IMR-90 (cell line): ENCODE results near the gene RAD51B. TPM values are rescaled to one million over a fixed set of nuclear protein-coding genes. Genes with fewer than 3 reads are reported as not detected.

Source experiments
- ATAC-seq: fragments of 200-7000 bp; cut with Tn5 transposase; 2 replicates; pipeline ENCODE4 v1.9.1; 2020; ENCODE audit warnings: low read depth, mild to moderate bottlenecking, moderate library complexity
- BruUV-seq: library from RNA; stranded (reverse); fragments of 400-500 nt; replicated peaks from 2 replicates; lab custom pipeline; 2021; lab: Mats Ljungman, UMichigan
- CTCF ChIA-PET: fragments of 300-600 bp; formaldehyde crosslinking; extraction: SDS; loops from one replicate; lab custom pipeline; 2021; ENCODE audit warnings: antibody characterized with exemption; lab: Yijun Ruan, JAX
- POLR2A ChIA-PET: fragments of 300-600 bp; sonication (Branson Sonifier 250); formaldehyde crosslinking; loops from one replicate; lab custom pipeline; 2022; ENCODE audit warnings: antibody characterized with exemption; ENCODE audit not compliant: unreplicated experiment; lab: Charles Lee
- DNase-seq: peaks from one replicate; pipeline ENCODE4 v3.0.0; 2013
- H2AFZ ChIP-seq: replicated peaks from 2 replicates; pipeline ENCODE3; 2013; ENCODE audit warnings: low read length, mild to moderate bottlenecking; ENCODE audit not compliant: poor library complexity
- H2AK5ac ChIP-seq: 2 replicates; pipeline ENCODE4 v1.6.1; 2013; ENCODE audit warnings: low read depth, low read length, inconsistent platforms
- H2AK9ac ChIP-seq: replicated peaks from 2 replicates; pipeline ENCODE3; 2013; ENCODE audit warnings: mild to moderate bottlenecking, low read depth, low read length, moderate library complexity; ENCODE audit not compliant: poor library complexity
- H2BK120ac ChIP-seq: 2 replicates; pipeline ENCODE4 v1.6.1; 2013; ENCODE audit warnings: low read depth, low read length, inconsistent platforms
- H2BK15ac ChIP-seq: 3 replicates; pipeline ENCODE4 v1.6.1; 2013; ENCODE audit warnings: low read depth, low read length, inconsistent platforms
- H2BK20ac ChIP-seq: 2 replicates; pipeline ENCODE4 v1.6.1; 2013; ENCODE audit warnings: low read depth, mild to moderate bottlenecking, inconsistent platforms, low read length, moderate library complexity
- H2BK5ac ChIP-seq: 2 replicates; pipeline ENCODE4 v1.6.1; 2013; ENCODE audit warnings: mild to moderate bottlenecking, low read depth, low read length, inconsistent platforms; ENCODE audit not compliant: poor library complexity, severe bottlenecking
- H3K14ac ChIP-seq: replicated peaks from 2 replicates; pipeline ENCODE4 v1.6.1; 2013; ENCODE audit warnings: low read depth, low read length, inconsistent platforms
- H3K18ac ChIP-seq: 2 replicates; pipeline ENCODE4 v1.6.1; 2013; ENCODE audit warnings: low read depth, low read length, control low read depth
- H3K23ac ChIP-seq: 2 replicates; pipeline ENCODE4 v1.6.1; 2013; ENCODE audit warnings: low read depth, low read length, inconsistent platforms
- H3K27ac ChIP-seq: 2 replicates; pipeline ENCODE4 v1.5.1; 2013; ENCODE audit warnings: mild to moderate bottlenecking, control low read depth, low read length; ENCODE audit not compliant: insufficient read depth
- H3K27me3 ChIP-seq: 2 replicates; pipeline ENCODE4 v1.6.1; 2013; ENCODE audit warnings: low read length; ENCODE audit not compliant: control insufficient read depth, insufficient read depth
- H3K36me3 ChIP-seq: 2 replicates; pipeline ENCODE4 v1.6.1; 2013; ENCODE audit warnings: low read length, mixed read lengths; ENCODE audit not compliant: control insufficient read depth, insufficient read depth
- H3K4ac ChIP-seq: 2 replicates; pipeline ENCODE4 v1.6.1; 2013; ENCODE audit warnings: low read depth, low read length, inconsistent platforms
- H3K4me1 ChIP-seq: 2 replicates; pipeline ENCODE4 v1.6.1; 2013; ENCODE audit warnings: low read length, mixed read lengths; ENCODE audit not compliant: control insufficient read depth, insufficient read depth
- H3K4me2 ChIP-seq: 2 replicates; pipeline ENCODE4 v1.6.1; 2013; ENCODE audit warnings: low read depth, mild to moderate bottlenecking, control low read depth, low read length, moderate library complexity
- H3K4me3 ChIP-seq: 2 replicates; pipeline ENCODE4 v1.5.1; 2013; ENCODE audit warnings: low read depth, mild to moderate bottlenecking, control low read depth, low read length, moderate library complexity; ENCODE audit not compliant: insufficient read depth
- H3K56ac ChIP-seq: 2 replicates; pipeline ENCODE4 v1.6.1; 2013; ENCODE audit warnings: low read length, inconsistent platforms; ENCODE audit not compliant: insufficient read depth; ENCODE audit errors: extremely low read depth
- H3K79me1 ChIP-seq, 2 experiments: 2 replicates each; pipeline ENCODE4 v1.6.1; 2013; ENCODE audit warnings: low read length in 2 of 2, inconsistent platforms in 1 of 2, low read depth in 1 of 2
- H3K9ac ChIP-seq: 2 replicates; pipeline ENCODE4 v1.6.1; 2013; ENCODE audit warnings: low read depth, low read length, control low read depth
- H3K9me1 ChIP-seq: 2 replicates; pipeline ENCODE4 v1.6.1; 2013; ENCODE audit warnings: low read length, inconsistent platforms; ENCODE audit not compliant: insufficient read depth
- H3K9me3 ChIP-seq: 2 replicates; pipeline ENCODE4 v1.6.1; 2013; ENCODE audit warnings: low read length; ENCODE audit not compliant: control insufficient read depth, insufficient read depth
- H4K20me1 ChIP-seq: 2 replicates; pipeline ENCODE4 v1.6.1; 2013; ENCODE audit warnings: low read length, inconsistent platforms; ENCODE audit not compliant: insufficient read depth
- H4K5ac ChIP-seq: 2 replicates; pipeline ENCODE4 v1.6.1; 2013; ENCODE audit warnings: mild to moderate bottlenecking, low read depth, low read length, control low read depth
- H4K8ac ChIP-seq, 2 experiments: 2 replicates each; pipeline ENCODE4 v1.6.1; 2013; ENCODE audit warnings: low read depth in 2 of 2, low read length in 2 of 2, control low read depth in 1 of 2, inconsistent platforms in 1 of 2
- H4K91ac ChIP-seq: 2 replicates; pipeline ENCODE4 v1.6.1; 2013; ENCODE audit warnings: low read depth, low read length, inconsistent platforms; ENCODE audit not compliant: insufficient read depth
- BHLHE40 ChIP-seq: fragments of 150-350 bp; IDR thresholded peaks from 2 replicates; pipeline ENCODE4 v1.6.1; 2016; ENCODE audit warnings: mild to moderate bottlenecking, low read depth, low read length
- CEBPB ChIP-seq: IDR thresholded peaks from 2 replicates; pipeline ENCODE4 v1.6.1; 2012; ENCODE audit warnings: low read depth, low read length, improper control_type of control experiment
- CHD1 ChIP-seq: IDR thresholded peaks from 2 replicates; pipeline ENCODE4 v1.6.1; 2012; ENCODE audit warnings: low read depth, low read length, improper control_type of control experiment
- FOS ChIP-seq: fragments of 150-350 bp; IDR thresholded peaks from 2 replicates; pipeline ENCODE4 v1.6.1; 2016; ENCODE audit warnings: low read depth, low read length
- RCOR1 ChIP-seq: IDR thresholded peaks from 2 replicates; pipeline ENCODE4 v1.6.1; 2012; ENCODE audit warnings: mild to moderate bottlenecking, low read length, improper control_type of control experiment; ENCODE audit not compliant: insufficient replicate concordance
- RFX5 ChIP-seq: IDR thresholded peaks from 2 replicates; pipeline ENCODE4 v1.8.0; 2012; ENCODE audit warnings: low read depth, mild to moderate bottlenecking, low read length, moderate library complexity
- SMC3 ChIP-seq: fragments of 150-350 bp; IDR thresholded peaks from 2 replicates; pipeline ENCODE4 v1.6.1; 2016; ENCODE audit warnings: low read depth, mild to moderate bottlenecking, antibody characterized with exemption, low read length, moderate library complexity
- WGBS, 2 experiments: methylation state at CpG; one replicate each; pipeline versions ENCODE4 v1.1.5 to v1.1.7; 2013; ENCODE audit warnings: missing lambda C conversion rate in 2 of 2; ENCODE audit not compliant: insufficient read length in 1 of 2; ENCODE audit errors: extremely low coverage in 2 of 2; 5-methylcytosine and 5-hydroxymethylcytosine counted together
- dilution Hi-C: fragments of 300-500 bp; cut with HindIII; formaldehyde crosslinking; loops from one replicate; pipeline ENCODE4 v1.14.3; 2018; ENCODE audit warnings: low sequenced_read_pairs; ENCODE audit not compliant: unreplicated experiment
- in situ Hi-C: fragments of 300-500 bp; cut with MboI; formaldehyde crosslinking; loops from 3 replicates; pipeline ENCODE4 v1.14.3; 2019; ENCODE audit warnings: low sequenced_read_pairs, inconsistent platforms, mixed read lengths
- intact Hi-C: fragments of 100-400 bp; cut with micrococcal nuclease; formaldehyde crosslinking; loops from 2 replicates; pipeline ENCODE4 v1.10.0; 2022
- polyA plus RNA-seq, 3 experiments: library from polyadenylated mRNA; depleted of rRNA; stranded (reverse); fragments of >200 nt; gene quantifications; 2 replicates each; pipeline ENCODE4 v1.2.3, GENCODE V29; 2012; ENCODE audit warnings: low replicate concordance in 1 of 3
- total RNA-seq: library from RNA; depleted of rRNA; stranded (reverse); fragments of >200 nt; gene quantifications from 2 replicates; pipeline ENCODE4 v1.2.3, GENCODE V29; 2012
- TF ChIP-seq, protein P1 (sequence below): fragments of 150-350 bp; IDR thresholded peaks from 2 replicates; pipeline ENCODE4 v1.6.1; 2017; ENCODE audit warnings: mild to moderate bottlenecking, antibody characterized with exemption, low read length, low read depth
- TF ChIP-seq, protein P2 (sequence below): conservative IDR thresholded peaks from 2 replicates; pipeline ENCODE4 v1.5.1; 2012; ENCODE audit warnings: mild to moderate bottlenecking, low read depth, low read length, improper control_type of control experiment

Gene RAD51B
- total and polyA plus RNA-seq, 2 of the 4 experiments (the other 2 are of a cell fraction) = 5.1 to 18.8 TPM

- CTCF ChIA-PET = no interaction called here
- in situ Hi-C loops = no loop called here
- no peak for ATAC-seq
Observed at GRCh38 chr14:68211886-68212285, 392.3 kb downstream of the RAD51B start.

More at GRCh38 chr14:68211886-68212285, 392.3 kb downstream of the RAD51B start:
- no peak for TF ChIP-seq RFX5
- TF ChIP-seq SMC3 = no peak
- TF ChIP-seq, protein P1, sequence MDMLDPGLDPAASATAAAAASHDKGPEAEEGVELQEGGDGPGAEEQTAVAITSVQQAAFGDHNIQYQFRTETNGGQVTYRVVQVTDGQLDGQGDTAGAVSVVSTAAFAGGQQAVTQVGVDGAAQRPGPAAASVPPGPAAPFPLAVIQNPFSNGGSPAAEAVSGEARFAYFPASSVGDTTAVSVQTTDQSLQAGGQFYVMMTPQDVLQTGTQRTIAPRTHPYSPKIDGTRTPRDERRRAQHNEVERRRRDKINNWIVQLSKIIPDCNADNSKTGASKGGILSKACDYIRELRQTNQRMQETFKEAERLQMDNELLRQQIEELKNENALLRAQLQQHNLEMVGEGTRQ = no peak
- no peak for TF ChIP-seq RCOR1
- TF ChIP-seq FOS = no peak
- TF ChIP-seq BHLHE40 = no peak
- TF ChIP-seq, protein P2, sequence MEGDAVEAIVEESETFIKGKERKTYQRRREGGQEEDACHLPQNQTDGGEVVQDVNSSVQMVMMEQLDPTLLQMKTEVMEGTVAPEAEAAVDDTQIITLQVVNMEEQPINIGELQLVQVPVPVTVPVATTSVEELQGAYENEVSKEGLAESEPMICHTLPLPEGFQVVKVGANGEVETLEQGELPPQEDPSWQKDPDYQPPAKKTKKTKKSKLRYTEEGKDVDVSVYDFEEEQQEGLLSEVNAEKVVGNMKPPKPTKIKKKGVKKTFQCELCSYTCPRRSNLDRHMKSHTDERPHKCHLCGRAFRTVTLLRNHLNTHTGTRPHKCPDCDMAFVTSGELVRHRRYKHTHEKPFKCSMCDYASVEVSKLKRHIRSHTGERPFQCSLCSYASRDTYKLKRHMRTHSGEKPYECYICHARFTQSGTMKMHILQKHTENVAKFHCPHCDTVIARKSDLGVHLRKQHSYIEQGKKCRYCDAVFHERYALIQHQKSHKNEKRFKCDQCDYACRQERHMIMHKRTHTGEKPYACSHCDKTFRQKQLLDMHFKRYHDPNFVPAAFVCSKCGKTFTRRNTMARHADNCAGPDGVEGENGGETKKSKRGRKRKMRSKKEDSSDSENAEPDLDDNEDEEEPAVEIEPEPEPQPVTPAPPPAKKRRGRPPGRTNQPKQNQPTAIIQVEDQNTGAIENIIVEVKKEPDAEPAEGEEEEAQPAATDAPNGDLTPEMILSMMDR = no peak
- no peak for TF ChIP-seq CEBPB
- no peak for TF ChIP-seq CHD1
- Histone ChIP-seq H3K4me1 (peaks cover 15% of the 10 kb centered on the region), H3K56ac (no peak overlapping the region), H2BK15ac (peak overlapping the region; percentile 90), H4K5ac (peak overlapping the region; percentile 64), H2BK120ac (peak overlapping the region; percentile 61; the same call in 1 of the 2 replicates), H3K4me2 (no peak overlapping the region), H3K36me3 (no peaks in the 10 kb centered on the region), H3K9me1 (peaks cover 5% of the 10 kb centered on the region; the same call in 1 of the 2 replicates), H2AK9ac (no peak overlapping the region), H4K91ac (peak overlapping the region; percentile 53; the same call in 1 of the 2 replicates), H3K9me3 (no peaks in the 10 kb centered on the region), H3K27ac (no peak overlapping the region; the same call in 1 of the 2 replicates), H3K27me3 (no peaks in the 10 kb centered on the region), H3K18ac (peak overlapping the region; percentile 98; the same call in 1 of the 2 replicates), H2AK5ac (peak overlapping the region; percentile 59), H2AFZ (no peak overlapping the region), H2BK5ac (peak overlapping the region; percentile 70), H3K9ac (no peak overlapping the region), H3K79me1 (0 out of 4 replicates have a peak, but pooled peaks cover 0 to 3% of the 10 kb centered on the region in 2 experiments), H3K14ac (peak overlapping the region; percentile 96; the same call in 1 of the 2 replicates), H4K8ac (peak overlapping the region in 1 of 2 experiments; percentile 83; a peak in 1 of 4 replicates), H3K4ac (peak overlapping the region; percentile 85), H2BK20ac (peak overlapping the region; percentile 90; the same call in 1 of the 2 replicates), H3K4me3 (no peak overlapping the region), H4K20me1 (no peaks in the 10 kb centered on the region; the same call in 1 of the 2 replicates), H3K23ac (peak overlapping the region; percentile 84; the same call in 1 of the 2 replicates)
- POLR2A ChIA-PET = no interaction called here
- intact Hi-C loops (no loop called here), dilution Hi-C loops (no loop called here)
- no peak for DNase-seq
- BruUV-seq = no TSS peak
- WGBS, 2 experiments = 86% methylated on average over 1 of the region's 2 CpGs; no CpG with 5 or more reads in 1 of the 2 experiments
